Ishikawa (cell line): ENCODE measurements around the gene RGSL1.

Source experiments
- CEBPB ChIP-seq: IDR thresholded peaks from 2 replicates; pipeline ENCODE4 v1.6.1; 2012
- CREB1 ChIP-seq: IDR thresholded peaks from 2 replicates; pipeline ENCODE4 v1.6.1; 2012; ENCODE audit warnings: low read depth
- EP300 ChIP-seq: IDR thresholded peaks from 2 replicates; pipeline ENCODE4 v1.6.1; 2012; ENCODE audit warnings: borderline replicate concordance
- FOXM1 ChIP-seq: IDR thresholded peaks from 2 replicates; pipeline ENCODE4 v1.6.1; 2012; ENCODE audit warnings: low read depth, borderline replicate concordance
- MAX ChIP-seq: IDR thresholded peaks from 2 replicates; pipeline ENCODE4 v1.6.1; 2012
- NFIC ChIP-seq: IDR thresholded peaks from 2 replicates; pipeline ENCODE4 v1.6.1; 2012
- RAD21 ChIP-seq: IDR thresholded peaks from 2 replicates; pipeline ENCODE4 v1.6.1; 2012; ENCODE audit warnings: low read depth
- REST ChIP-seq: IDR thresholded peaks from 2 replicates; pipeline ENCODE4 v1.6.1; 2012; ENCODE audit warnings: low read depth, mild to moderate bottlenecking
- TAF1 ChIP-seq: IDR thresholded peaks from 2 replicates; pipeline ENCODE4 v1.6.1; 2012; ENCODE audit warnings: low read depth, mild to moderate bottlenecking
- ZBTB7A ChIP-seq: IDR thresholded peaks from 2 replicates; pipeline ENCODE4 v1.6.1; 2012; ENCODE audit warnings: low read depth

- TF ChIP-seq MAX (no peak), NFIC (no peak), REST (no peak), RAD21 (no peak), EP300 (no peak), TAF1 (no peak), CEBPB (no peak), CREB1 (no peak), ZBTB7A (no peak), FOXM1 (no peak)
These were observed 136.4 kb downstream of the RGSL1 start for GRCh38 chr1:182586380-182586779.
